GM23338 (cell line): ENCODE results near the gene SFRP5. TPM values are rescaled to one million over a fixed set of nuclear protein-coding genes. Genes with fewer than 3 reads are reported as not detected.

Source experiments
- ATAC-seq: fragments of 200-7000 bp; cut with Tn5 transposase; 3 replicates; pipeline ENCODE4 v1.9.1; 2020
- DNase-seq: peaks from one replicate; pipeline ENCODE4 v3.0.0-alpha.2; 2015; ENCODE audit warnings: low spot score
- H2AFZ ChIP-seq: fragments of 200-600 bp; sonication (generic); 2 replicates; pipeline ENCODE4 v1.8.0; 2016; ENCODE audit warnings: antibody characterized with exemption, mild to moderate bottlenecking, moderate library complexity
- H3F3A ChIP-seq: fragments of 200-600 bp; sonication (generic); replicated peaks from 2 replicates; pipeline ENCODE4 v1.8.0; 2017; ENCODE audit warnings: antibody characterized with exemption, mixed run types, low read depth
- H3K27ac ChIP-seq: fragments of 200-600 bp; sonication (generic); 2 replicates; pipeline ENCODE4 v1.6.1; 2016; ENCODE audit warnings: low read depth
- H3K27me3 ChIP-seq: fragments of 200-600 bp; sonication (generic); 2 replicates; pipeline ENCODE4 v1.8.0; 2016; ENCODE audit warnings: mild to moderate bottlenecking, mixed run types, moderate library complexity; ENCODE audit not compliant: insufficient read depth
- H3K36me3 ChIP-seq: fragments of 200-600 bp; sonication (generic); 2 replicates; pipeline ENCODE4 v1.8.0; 2016; ENCODE audit warnings: mild to moderate bottlenecking; ENCODE audit not compliant: insufficient read depth
- H3K4me1 ChIP-seq: fragments of 200-600 bp; sonication (generic); 2 replicates; pipeline ENCODE4 v1.8.0; 2016; ENCODE audit warnings: mild to moderate bottlenecking, moderate library complexity; ENCODE audit not compliant: insufficient read depth
- H3K4me2 ChIP-seq: fragments of 200-600 bp; sonication (generic); 2 replicates; pipeline ENCODE4 v1.7.1; 2017; ENCODE audit warnings: mixed run types
- H3K4me3 ChIP-seq: fragments of 200-600 bp; sonication (generic); 2 replicates; pipeline ENCODE4 v1.6.1; 2016; ENCODE audit warnings: mixed run types
- H3K79me2 ChIP-seq: fragments of 200-600 bp; sonication (generic); replicated peaks from 2 replicates; pipeline ENCODE4 v1.8.0; 2017; ENCODE audit warnings: mild to moderate bottlenecking; ENCODE audit not compliant: insufficient read depth
- H3K9me2 ChIP-seq: fragments of 200-600 bp; sonication (generic); 2 replicates; pipeline ENCODE4 v1.8.0; 2017; ENCODE audit not compliant: insufficient read depth
- H4K20me1 ChIP-seq: fragments of 200-600 bp; sonication (generic); replicated peaks from 2 replicates; pipeline ENCODE4 v1.8.0; 2017; ENCODE audit warnings: mild to moderate bottlenecking; ENCODE audit not compliant: insufficient read depth
- H3K27ac Mint-ChIP-seq: 2 replicates; pipeline ENCODE4 v1.8.0; 2020; ENCODE audit warnings: inconsistent platforms, mild to moderate bottlenecking, moderate library complexity, mixed read lengths
- H3K27me3 Mint-ChIP-seq: 3 replicates; pipeline ENCODE4 v1.8.0; 2022; ENCODE audit warnings: low read depth, mild to moderate bottlenecking, moderate library complexity, mixed read lengths, inconsistent platforms; ENCODE audit not compliant: insufficient read depth, poor library complexity
- H3K36me3 Mint-ChIP-seq: 3 replicates; pipeline ENCODE4 v1.8.0; 2021; ENCODE audit warnings: low read depth, mild to moderate bottlenecking, inconsistent platforms, moderate library complexity, mixed read lengths
- H3K4me1 Mint-ChIP-seq: 3 replicates; pipeline ENCODE4 v1.8.0; 2020; ENCODE audit warnings: mild to moderate bottlenecking, inconsistent platforms, mixed read lengths
- H3K4me3 Mint-ChIP-seq: 3 replicates; pipeline ENCODE4 v1.8.0; 2021; ENCODE audit warnings: moderate library complexity, mild to moderate bottlenecking, inconsistent platforms, mixed read lengths
- H3K9me3 Mint-ChIP-seq: 3 replicates; pipeline ENCODE4 v1.8.0; 2020; ENCODE audit warnings: moderate library complexity, mild to moderate bottlenecking, inconsistent platforms, mixed read lengths
- CTCF ChIP-seq, 2 experiments: fragments of 200-600 bp in 1 of 2; sonication (generic) in 1 of 2; conservative IDR thresholded peaks; 2 replicates each; pipeline versions ENCODE4 v1.5.1 to v1.6.1; 2016 to 2017; ENCODE audit warnings: antibody characterized with exemption in 2 of 2, low read depth in 2 of 2, mild to moderate bottlenecking in 2 of 2, moderate library complexity in 1 of 2
- JUNB ChIP-seq: IDR thresholded peaks from one replicate; pipeline ENCODE4 v1.6.1; 2016; ENCODE audit warnings: antibody characterized with exemption; ENCODE audit not compliant: unreplicated experiment
- POLR2AphosphoS5 ChIP-seq: IDR thresholded peaks from 2 replicates; pipeline ENCODE4 v1.6.1; 2016; ENCODE audit warnings: antibody characterized with exemption, low read depth
- ZNF462 ChIP-seq: fragments of 250-450 bp; sonication (Bioruptor Pico); IDR thresholded peaks from 2 replicates; pipeline ENCODE4 v1.5.0; 2020; ENCODE audit warnings: mild to moderate bottlenecking, moderate library complexity
- polyA plus RNA-seq: library from polyadenylated mRNA; unstranded; fragments of >200 nt; fragmentation: Nextera tagmentation; extraction: Ambion mirVana; gene quantifications from 2 replicates; pipeline ENCODE4 v1.2.1, GENCODE V29; 2016
- total RNA-seq: library from RNA; depleted of rRNA; stranded (reverse); fragments of >200 nt; shearing (Covaris generic); gene quantifications from 2 replicates; pipeline ENCODE4 v1.2.3, GENCODE V29; 2014

SFRP5 gene
- total and polyA plus RNA-seq, 2 experiments from 2014 or later = 2.4 to 3.5 TPM

- TF ChIP-seq ZNF462 (CRISPR knock-in tag) (no peak), CTCF (conservative IDR thresholded peaks at IDR 0.05; ENCODE audit: low read depth in 2 of 2) (no peak), POLR2AphosphoS5 (no peak)
Measured at GRCh38 chr10:97820096-97820704, 48.4 kb upstream of the SFRP5 start (continued).

GRCh38 chr10:97818572-97818971 lies 46.8 kb upstream of the SFRP5 start:
- H2AFZ ChIP-seq = no peak overlapping the region
- H3K36me3 Mint-ChIP-seq = no peaks in the 10 kb centered on the region
- no peaks in the 10 kb centered on the region for H4K20me1 ChIP-seq
- H3K27ac ChIP-seq = no peak overlapping the region
- ATAC-seq = no peak
- H3K36me3 ChIP-seq = no peaks in the 10 kb centered on the region
- no peaks in the 10 kb centered on the region for H3K9me3 Mint-ChIP-seq
- H3K4me1 Mint-ChIP-seq = peaks cover 10% of the 10 kb centered on the region
- no peak overlapping the region for H3K27ac Mint-ChIP-seq
- DNase-seq = no peak
- no peak overlapping the region for H3K4me3 Mint-ChIP-seq
- H3K9me2 ChIP-seq = no peaks in the 10 kb centered on the region
- no peaks in the 10 kb centered on the region for H3F3A ChIP-seq
- H3K4me1 ChIP-seq = no peaks in the 10 kb centered on the region
- H3K4me3 ChIP-seq = no peak overlapping the region
- no peak overlapping the region for H3K4me2 ChIP-seq
- peaks cover 6% of the 10 kb centered on the region for H3K27me3 Mint-ChIP-seq
- H3K27me3 ChIP-seq = no peaks in the 10 kb centered on the region
- no peaks in the 10 kb centered on the region for H3K79me2 ChIP-seq
- no peak for TF ChIP-seq JUNB
- TF ChIP-seq CTCF (conservative IDR thresholded peaks at IDR 0.05; ENCODE audit: low read depth in 2 of 2) = no peak
- no peak for TF ChIP-seq ZNF462 (CRISPR knock-in tag)
